ENCODE data around the gene CD300A. TPM values are rescaled to one million over a fixed set of nuclear protein-coding genes. Genes with fewer than 3 reads are reported as not detected.

Gene CD300A
- total and polyA plus RNA-seq, 8 donors, result 1.6 to 35.5 (median 2.6) TPM

DNA sequence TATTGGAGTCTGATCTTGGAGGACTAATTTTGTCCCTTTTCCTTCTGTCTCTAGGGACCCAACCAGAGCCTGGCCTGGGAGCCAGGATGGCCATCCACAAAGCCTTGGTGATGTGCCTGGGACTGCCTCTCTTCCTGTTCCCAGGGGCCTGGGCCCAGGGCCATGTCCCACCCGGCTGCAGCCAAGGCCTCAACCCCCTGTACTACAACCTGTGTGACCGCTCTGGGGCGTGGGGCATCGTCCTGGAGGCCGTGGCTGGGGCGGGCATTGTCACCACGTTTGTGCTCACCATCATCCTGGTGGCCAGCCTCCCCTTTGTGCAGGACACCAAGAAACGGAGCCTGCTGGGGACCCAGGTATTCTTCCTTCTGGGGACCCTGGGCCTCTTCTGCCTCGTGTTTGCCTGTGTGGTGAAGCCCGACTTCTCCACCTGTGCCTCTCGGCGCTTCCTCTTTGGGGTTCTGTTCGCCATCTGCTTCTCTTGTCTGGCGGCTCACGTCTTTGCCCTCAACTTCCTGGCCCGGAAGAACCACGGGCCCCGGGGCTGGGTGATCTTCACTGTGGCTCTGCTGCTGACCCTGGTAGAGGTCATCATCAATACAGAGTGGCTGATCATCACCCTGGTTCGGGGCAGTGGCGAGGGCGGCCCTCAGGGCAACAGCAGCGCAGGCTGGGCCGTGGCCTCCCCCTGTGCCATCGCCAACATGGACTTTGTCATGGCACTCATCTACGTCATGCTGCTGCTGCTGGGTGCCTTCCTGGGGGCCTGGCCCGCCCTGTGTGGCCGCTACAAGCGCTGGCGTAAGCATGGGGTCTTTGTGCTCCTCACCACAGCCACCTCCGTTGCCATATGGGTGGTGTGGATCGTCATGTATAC lies 26.5 kb upstream of the CD300A start:
- TF ChIP-seq, protein P1, sequence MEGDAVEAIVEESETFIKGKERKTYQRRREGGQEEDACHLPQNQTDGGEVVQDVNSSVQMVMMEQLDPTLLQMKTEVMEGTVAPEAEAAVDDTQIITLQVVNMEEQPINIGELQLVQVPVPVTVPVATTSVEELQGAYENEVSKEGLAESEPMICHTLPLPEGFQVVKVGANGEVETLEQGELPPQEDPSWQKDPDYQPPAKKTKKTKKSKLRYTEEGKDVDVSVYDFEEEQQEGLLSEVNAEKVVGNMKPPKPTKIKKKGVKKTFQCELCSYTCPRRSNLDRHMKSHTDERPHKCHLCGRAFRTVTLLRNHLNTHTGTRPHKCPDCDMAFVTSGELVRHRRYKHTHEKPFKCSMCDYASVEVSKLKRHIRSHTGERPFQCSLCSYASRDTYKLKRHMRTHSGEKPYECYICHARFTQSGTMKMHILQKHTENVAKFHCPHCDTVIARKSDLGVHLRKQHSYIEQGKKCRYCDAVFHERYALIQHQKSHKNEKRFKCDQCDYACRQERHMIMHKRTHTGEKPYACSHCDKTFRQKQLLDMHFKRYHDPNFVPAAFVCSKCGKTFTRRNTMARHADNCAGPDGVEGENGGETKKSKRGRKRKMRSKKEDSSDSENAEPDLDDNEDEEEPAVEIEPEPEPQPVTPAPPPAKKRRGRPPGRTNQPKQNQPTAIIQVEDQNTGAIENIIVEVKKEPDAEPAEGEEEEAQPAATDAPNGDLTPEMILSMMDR (IDR thresholded peaks at IDR 0.05), result no peak
- Histone ChIP-seq H3K36me3 (peaks cover 0 to 10% of the 10 kb centered on the region in 2 donors), H3K4me3 (no peak overlapping the region), H3K9me3 (peaks cover 0 to 24% of the 10 kb centered on the region in 2 donors), H3K27ac (no peak overlapping the region), H3K27me3 (peaks cover 0 to 4% of the 10 kb centered on the region in 2 donors), H3K4me1 (peaks cover 23 to 32% of the 10 kb centered on the region in 2 donors)
- ATAC-seq, result no peak
- intact Hi-C loops (cut with DNase I), result no loop called here
- peak in 1 of 4 donors; percentile 75 for DNase-seq

DNA sequence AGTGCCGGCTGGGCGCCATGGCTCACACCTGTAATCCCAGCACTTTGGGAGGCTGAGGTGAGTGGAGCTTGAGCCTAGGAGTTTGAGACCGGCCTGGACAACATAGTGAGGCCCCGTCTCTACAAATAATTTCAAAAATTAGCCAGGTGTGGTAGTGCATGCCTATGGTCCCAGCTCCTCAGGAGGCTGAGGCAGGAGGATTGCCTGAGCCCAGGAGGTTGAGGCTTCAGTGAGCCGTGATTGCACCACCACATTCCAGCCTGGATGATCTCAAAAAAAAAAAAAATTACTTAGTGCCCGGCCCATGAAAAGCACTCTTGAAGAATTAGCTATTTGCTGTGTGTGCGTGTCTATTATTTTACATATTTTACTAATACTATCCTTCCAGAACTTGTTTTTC lies 24.9 kb upstream of the CD300A start:
- intact Hi-C loops (cut with DNase I), result no loop called here
- no peak for ATAC-seq

DNA sequence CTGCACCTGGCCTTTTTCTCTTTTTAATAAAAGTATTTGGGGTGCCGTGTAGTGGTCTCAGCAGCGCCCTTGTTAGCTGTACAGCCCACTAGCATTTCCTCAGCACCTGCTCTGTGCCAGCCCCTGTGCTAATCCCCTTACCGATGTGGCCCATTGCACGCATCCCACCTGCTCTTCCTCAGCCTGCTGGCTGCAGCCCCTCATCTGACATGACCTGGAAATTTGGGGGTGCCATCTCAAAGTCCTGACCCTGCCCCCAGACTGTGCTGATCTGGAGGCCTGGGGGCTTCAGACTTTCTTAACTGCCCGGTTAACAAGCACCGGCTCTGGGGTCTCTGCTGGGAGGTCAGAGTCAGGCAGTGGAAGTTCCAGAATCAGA lies 24.2 kb upstream of the CD300A start:
- Histone ChIP-seq H3K4me3 (peak overlapping the region in 1 of 2 donors; percentile 27), H3K9me3 (peaks cover 0 to 21% of the 10 kb centered on the region in 2 donors), H3K27me3 (no peaks in the 10 kb centered on the region), H3K27ac (peak overlapping the region; percentile 78 to 87), H3K36me3 (peaks cover 0 to 11% of the 10 kb centered on the region in 2 donors), H3K4me1 (peaks cover 23 to 52% of the 10 kb centered on the region in 2 donors)
- ATAC-seq, result no peak
- TF ChIP-seq, protein P1 (IDR thresholded peaks at IDR 0.05), result no peak
- DNase-seq, result peak in 1 of 4 donors; percentile 15
- intact Hi-C loops (cut with DNase I), result no loop called here

More for the DNA sequence above, 24.9 kb upstream of the CD300A start:
- TF ChIP-seq, protein P1 (IDR thresholded peaks at IDR 0.05), result no peak
- DNase-seq, result peak in 1 of 4 donors; percentile 13
- Histone ChIP-seq H3K27me3 (no peaks in the 10 kb centered on the region), H3K4me3 (no peak overlapping the region), H3K4me1 (peaks cover 23 to 45% of the 10 kb centered on the region in 2 donors), H3K36me3 (peaks cover 0 to 10% of the 10 kb centered on the region in 2 donors), H3K9me3 (peaks cover 0 to 24% of the 10 kb centered on the region in 2 donors), H3K27ac (no peak overlapping the region)

DNA sequence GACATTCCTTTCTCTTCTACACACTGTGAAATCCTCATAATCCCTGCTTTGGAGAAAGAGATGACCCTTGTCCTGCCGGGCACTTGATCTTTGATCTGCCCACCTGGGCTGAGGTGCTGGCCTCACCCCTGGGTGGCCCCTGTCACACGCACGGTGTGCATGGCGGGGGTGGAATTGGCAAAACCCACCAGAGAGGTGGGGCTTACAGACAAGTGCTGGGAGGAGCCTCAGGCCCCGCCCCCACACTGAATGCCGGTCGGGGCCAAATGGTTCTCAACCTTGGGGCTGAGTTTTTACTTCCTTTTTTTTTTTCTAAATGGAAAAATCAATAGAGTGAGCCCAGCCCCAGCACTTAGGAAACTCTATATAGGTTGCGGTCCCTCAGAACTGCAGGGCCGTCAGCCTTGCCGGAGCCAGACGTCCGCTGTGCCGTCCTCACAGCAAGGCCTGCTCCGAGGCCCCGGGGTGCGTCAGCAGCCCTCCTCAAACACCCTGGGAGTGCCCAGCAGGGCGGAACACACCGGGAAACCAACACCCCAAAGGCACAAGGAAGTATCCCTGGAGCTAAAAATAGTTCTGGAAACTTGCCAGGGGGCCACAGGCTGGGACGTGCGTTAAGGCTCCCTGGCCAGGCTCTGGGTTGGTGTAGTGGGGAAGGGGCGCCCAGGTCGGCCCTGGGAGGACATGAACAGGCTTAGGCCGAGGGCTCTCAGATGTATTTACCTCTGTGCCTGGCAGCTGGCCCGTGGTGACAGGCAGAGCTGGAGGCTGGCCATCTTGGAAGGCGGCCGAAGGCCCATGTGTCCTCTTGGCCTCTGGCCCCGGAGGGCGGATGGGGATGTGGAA lies 23.5 kb upstream of the CD300A start:
- H3K4me3 ChIP-seq, result peak overlapping the region in 1 of 2 donors; percentile 27
- intact Hi-C loops (cut with DNase I), result no loop called here
- peaks cover 0 to 15% of the 10 kb centered on the region in 2 donors for H3K9me3 ChIP-seq
- H3K4me1 ChIP-seq, result peaks cover 23 to 52% of the 10 kb centered on the region in 2 donors
- TF ChIP-seq, protein P1 (IDR thresholded peaks at IDR 0.05), result peak in 1 of 2 donors; percentile 20
- ATAC-seq (peak; percentile 86), DNase-seq (peak; percentile 71 to 92 (median 90))
- H3K27me3 ChIP-seq, result no peaks in the 10 kb centered on the region
- H3K36me3 ChIP-seq, result peaks cover 0 to 15% of the 10 kb centered on the region in 2 donors
- peak overlapping the region; percentile 78 to 87 for H3K27ac ChIP-seq

All from left lung (tissue), 10 donors.